IMR-90 (cell line): ENCODE data around the gene RAP1GAP. TPM values are rescaled to one million over a fixed set of nuclear protein-coding genes. Genes with fewer than 3 reads are reported as not detected.

Experiments
- ATAC-seq: fragments of 200-7000 bp; cut with Tn5 transposase; 2 replicates; pipeline ENCODE4 v1.9.1; 2020; ENCODE audit warnings: low read depth, mild to moderate bottlenecking, moderate library complexity
- Bru-seq: library from RNA; stranded (reverse); fragments of 400-500 nt; gene quantifications from one replicate; lab custom pipeline; 2021; lab: Mats Ljungman, UMichigan
- BruChase-seq, 2 experiments: library from RNA; stranded (reverse); fragments of 400-500 nt; gene quantifications; one replicate each; lab custom pipeline; 2021; lab: Mats Ljungman, UMichigan
- BruUV-seq: library from RNA; stranded (reverse); fragments of 400-500 nt; replicated peaks from 2 replicates; lab custom pipeline; 2021; lab: Mats Ljungman, UMichigan
- CTCF ChIA-PET: fragments of 300-600 bp; formaldehyde crosslinking; extraction: SDS; loops from one replicate; lab custom pipeline; 2021; ENCODE audit warnings: antibody characterized with exemption; lab: Yijun Ruan, JAX
- POLR2A ChIA-PET: fragments of 300-600 bp; sonication (Branson Sonifier 250); formaldehyde crosslinking; loops from one replicate; lab custom pipeline; 2022; ENCODE audit warnings: antibody characterized with exemption; ENCODE audit not compliant: unreplicated experiment; lab: Charles Lee
- DNase-seq: peaks from one replicate; pipeline ENCODE4 v3.0.0; 2013
- H2AFZ ChIP-seq: replicated peaks from 2 replicates; pipeline ENCODE3; 2013; ENCODE audit warnings: low read length, mild to moderate bottlenecking; ENCODE audit not compliant: poor library complexity
- H2AK5ac ChIP-seq: 2 replicates; pipeline ENCODE4 v1.6.1; 2013; ENCODE audit warnings: low read depth, low read length, inconsistent platforms
- H2AK9ac ChIP-seq: replicated peaks from 2 replicates; pipeline ENCODE3; 2013; ENCODE audit warnings: mild to moderate bottlenecking, low read depth, low read length, moderate library complexity; ENCODE audit not compliant: poor library complexity
- H2BK120ac ChIP-seq: 2 replicates; pipeline ENCODE4 v1.6.1; 2013; ENCODE audit warnings: low read depth, low read length, inconsistent platforms
- H2BK15ac ChIP-seq: 3 replicates; pipeline ENCODE4 v1.6.1; 2013; ENCODE audit warnings: low read depth, low read length, inconsistent platforms
- H2BK20ac ChIP-seq: 2 replicates; pipeline ENCODE4 v1.6.1; 2013; ENCODE audit warnings: low read depth, mild to moderate bottlenecking, inconsistent platforms, low read length, moderate library complexity
- H2BK5ac ChIP-seq: 2 replicates; pipeline ENCODE4 v1.6.1; 2013; ENCODE audit warnings: mild to moderate bottlenecking, low read depth, low read length, inconsistent platforms; ENCODE audit not compliant: poor library complexity, severe bottlenecking
- H3K14ac ChIP-seq: replicated peaks from 2 replicates; pipeline ENCODE4 v1.6.1; 2013; ENCODE audit warnings: low read depth, low read length, inconsistent platforms
- H3K18ac ChIP-seq: 2 replicates; pipeline ENCODE4 v1.6.1; 2013; ENCODE audit warnings: low read depth, low read length, control low read depth
- H3K23ac ChIP-seq: 2 replicates; pipeline ENCODE4 v1.6.1; 2013; ENCODE audit warnings: low read depth, low read length, inconsistent platforms
- H3K27ac ChIP-seq: 2 replicates; pipeline ENCODE4 v1.5.1; 2013; ENCODE audit warnings: mild to moderate bottlenecking, control low read depth, low read length; ENCODE audit not compliant: insufficient read depth
- H3K27me3 ChIP-seq: 2 replicates; pipeline ENCODE4 v1.6.1; 2013; ENCODE audit warnings: low read length; ENCODE audit not compliant: control insufficient read depth, insufficient read depth
- H3K36me3 ChIP-seq: 2 replicates; pipeline ENCODE4 v1.6.1; 2013; ENCODE audit warnings: low read length, mixed read lengths; ENCODE audit not compliant: control insufficient read depth, insufficient read depth
- H3K4ac ChIP-seq: 2 replicates; pipeline ENCODE4 v1.6.1; 2013; ENCODE audit warnings: low read depth, low read length, inconsistent platforms
- H3K4me1 ChIP-seq: 2 replicates; pipeline ENCODE4 v1.6.1; 2013; ENCODE audit warnings: low read length, mixed read lengths; ENCODE audit not compliant: control insufficient read depth, insufficient read depth
- H3K4me2 ChIP-seq: 2 replicates; pipeline ENCODE4 v1.6.1; 2013; ENCODE audit warnings: low read depth, mild to moderate bottlenecking, control low read depth, low read length, moderate library complexity
- H3K4me3 ChIP-seq: 2 replicates; pipeline ENCODE4 v1.5.1; 2013; ENCODE audit warnings: low read depth, mild to moderate bottlenecking, control low read depth, low read length, moderate library complexity; ENCODE audit not compliant: insufficient read depth
- H3K56ac ChIP-seq: 2 replicates; pipeline ENCODE4 v1.6.1; 2013; ENCODE audit warnings: low read length, inconsistent platforms; ENCODE audit not compliant: insufficient read depth; ENCODE audit errors: extremely low read depth
- H3K79me1 ChIP-seq, 2 experiments: 2 replicates each; pipeline ENCODE4 v1.6.1; 2013; ENCODE audit warnings: low read length in 2 of 2, inconsistent platforms in 1 of 2, low read depth in 1 of 2
- H3K9ac ChIP-seq: 2 replicates; pipeline ENCODE4 v1.6.1; 2013; ENCODE audit warnings: low read depth, low read length, control low read depth
- H3K9me1 ChIP-seq: 2 replicates; pipeline ENCODE4 v1.6.1; 2013; ENCODE audit warnings: low read length, inconsistent platforms; ENCODE audit not compliant: insufficient read depth
- H3K9me3 ChIP-seq: 2 replicates; pipeline ENCODE4 v1.6.1; 2013; ENCODE audit warnings: low read length; ENCODE audit not compliant: control insufficient read depth, insufficient read depth
- H4K20me1 ChIP-seq: 2 replicates; pipeline ENCODE4 v1.6.1; 2013; ENCODE audit warnings: low read length, inconsistent platforms; ENCODE audit not compliant: insufficient read depth
- H4K5ac ChIP-seq: 2 replicates; pipeline ENCODE4 v1.6.1; 2013; ENCODE audit warnings: mild to moderate bottlenecking, low read depth, low read length, control low read depth
- H4K8ac ChIP-seq, 2 experiments: 2 replicates each; pipeline ENCODE4 v1.6.1; 2013; ENCODE audit warnings: low read depth in 2 of 2, low read length in 2 of 2, control low read depth in 1 of 2, inconsistent platforms in 1 of 2
- H4K91ac ChIP-seq: 2 replicates; pipeline ENCODE4 v1.6.1; 2013; ENCODE audit warnings: low read depth, low read length, inconsistent platforms; ENCODE audit not compliant: insufficient read depth
- MAFK ChIP-seq: IDR thresholded peaks from 2 replicates; pipeline ENCODE4 v1.6.1; 2012; ENCODE audit warnings: low read depth, low read length, improper control_type of control experiment
- MAZ ChIP-seq: IDR thresholded peaks from 2 replicates; pipeline ENCODE4 v1.6.1; 2012; ENCODE audit warnings: low read depth, mild to moderate bottlenecking, low read length, improper control_type of control experiment, moderate library complexity, borderline replicate concordance
- RFX5 ChIP-seq: IDR thresholded peaks from 2 replicates; pipeline ENCODE4 v1.8.0; 2012; ENCODE audit warnings: low read depth, mild to moderate bottlenecking, low read length, moderate library complexity
- WGBS, 2 experiments: methylation state at CpG; one replicate each; pipeline versions ENCODE4 v1.1.5 to v1.1.7; 2013; ENCODE audit warnings: missing lambda C conversion rate in 2 of 2; ENCODE audit not compliant: insufficient read length in 1 of 2; ENCODE audit errors: extremely low coverage in 2 of 2; 5-methylcytosine and 5-hydroxymethylcytosine counted together
- dilution Hi-C: fragments of 300-500 bp; cut with HindIII; formaldehyde crosslinking; loops from one replicate; pipeline ENCODE4 v1.14.3; 2018; ENCODE audit warnings: low sequenced_read_pairs; ENCODE audit not compliant: unreplicated experiment
- in situ Hi-C: fragments of 300-500 bp; cut with MboI; formaldehyde crosslinking; loops from 3 replicates; pipeline ENCODE4 v1.14.3; 2019; ENCODE audit warnings: low sequenced_read_pairs, inconsistent platforms, mixed read lengths
- intact Hi-C: fragments of 100-400 bp; cut with micrococcal nuclease; formaldehyde crosslinking; loops from 2 replicates; pipeline ENCODE4 v1.10.0; 2022
- long read RNA-seq: library from polyadenylated mRNA; unstranded; transcript quantifications from one replicate; pipeline ENCODE4 v2.0.0, GENCODE V29; 2021; ENCODE audit not compliant: unreplicated experiment
- polyA plus RNA-seq, 3 experiments: library from polyadenylated mRNA; depleted of rRNA; stranded (reverse); fragments of >200 nt; gene quantifications; 2 replicates each; pipeline ENCODE4 v1.2.3, GENCODE V29; 2012; ENCODE audit warnings: low replicate concordance in 1 of 3
- total RNA-seq: library from RNA; depleted of rRNA; stranded (reverse); fragments of >200 nt; gene quantifications from 2 replicates; pipeline ENCODE4 v1.2.3, GENCODE V29; 2012; rRNA removed
- TF ChIP-seq, protein P1 (sequence below): fragments of 150-350 bp; IDR thresholded peaks from 2 replicates; pipeline ENCODE4 v1.6.1; 2017; ENCODE audit warnings: mild to moderate bottlenecking, antibody characterized with exemption, low read length, low read depth

The RAP1GAP gene
- total RNA-seq (under 0.01 TPM in 1 of 2 replicates, not detected in the other), polyA plus RNA-seq (2012; rRNA removed) (0.10 and 0.20 TPM in 2 replicates), Bru-seq, nascent RNA (percentile 18 among the genes with signal in this experiment), BruChase-seq, experiment 1, labeled RNA remaining after a 6-hour chase (percentile 16 among the genes with signal in this experiment), BruChase-seq, experiment 2, labeled RNA remaining after a 2-hour chase (percentile 15 among the genes with signal in this experiment)
- 0.05 and 0.08 TPM in 2 replicates for polyA plus RNA-seq (2012; cell fraction: cytosol; rRNA removed)
- polyA plus RNA-seq (2012; cell fraction: nucleus; rRNA removed; ENCODE audit: low replicate concordance), result 0.21 and 0.33 TPM in 2 replicates
- long read RNA-seq, result 0 reads

DNA sequence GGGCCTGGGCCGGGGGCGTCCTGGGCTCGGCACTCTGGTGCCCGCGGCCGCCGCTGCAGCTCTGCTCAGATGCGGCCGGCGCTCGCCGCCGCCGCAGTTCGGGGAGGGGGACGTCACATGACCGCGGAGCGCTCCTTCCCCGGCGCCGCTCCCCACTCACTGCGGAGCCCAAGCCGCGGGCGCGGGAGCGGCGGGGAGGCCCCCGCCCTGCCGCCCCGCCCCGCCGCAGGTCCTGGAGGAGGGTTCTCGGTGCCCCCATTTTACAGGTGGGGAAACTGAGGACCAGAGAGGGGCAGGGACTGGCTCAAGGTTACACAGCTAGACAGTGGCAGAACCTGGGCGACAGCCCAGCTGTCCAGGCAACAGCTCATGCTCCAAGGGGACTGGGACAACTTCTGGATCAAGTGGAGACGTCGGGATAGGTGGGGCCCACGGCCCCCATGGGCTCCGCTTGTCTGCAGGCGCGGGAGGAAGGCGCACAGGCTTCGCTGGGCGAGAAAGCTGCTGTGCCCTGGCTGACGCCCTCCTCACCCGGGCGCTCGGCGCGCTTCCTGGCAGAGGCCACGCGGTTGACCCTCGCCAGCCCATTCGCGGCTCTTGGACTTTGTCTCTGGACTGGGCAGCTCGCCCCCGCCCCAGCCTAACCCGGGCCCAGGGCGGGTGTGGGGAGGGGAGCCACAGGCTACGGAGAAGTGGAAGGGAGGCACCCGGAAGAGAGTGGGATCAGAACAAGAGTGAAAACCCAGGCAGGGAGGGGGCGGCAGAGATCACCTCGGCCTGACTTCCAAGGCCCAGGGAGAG, at the start of gene RAP1GAP:
TSS of gene RAP1GAP (minus strand) at position 100 of the 801 bp plus-strand sequence. CDS start 49,325 bp downstream, outside the sequence.
- Histone ChIP-seq H3K4me3 (peak within 1 kb of the TSS; percentile 22; the same call in 1 of the 2 replicates), H2AK5ac (peak within 1 kb of the TSS; percentile 18; the same call in 1 of the 2 replicates), H4K5ac (no peak within 1 kb of the TSS), H2AK9ac (peak within 1 kb of the TSS; percentile 37), H3K36me3 (no peaks in the 10 kb centered on the region), H3K4ac (no peak within 1 kb of the TSS), H3K9me1 (no peaks in the 10 kb centered on the region; the same call in 1 of the 2 replicates), H3K18ac (no peak within 1 kb of the TSS), H2BK120ac (no peak within 1 kb of the TSS), H3K14ac (no peak within 1 kb of the TSS), H4K8ac (no peak within 1 kb of the TSS), H3K27ac (no peak within 1 kb of the TSS), H4K91ac (no peak within 1 kb of the TSS), H3K56ac (no peak within 1 kb of the TSS), H2BK20ac (no peak within 1 kb of the TSS), H3K79me1 (no peaks in the 10 kb centered on the region), H3K9me3 (no peaks in the 10 kb centered on the region), H4K20me1 (peaks cover 20% of the 10 kb centered on the region; the same call in 1 of the 2 replicates), H3K4me2 (peak within 1 kb of the TSS; percentile 56), H2BK5ac (no peak within 1 kb of the TSS), H3K4me1 (peaks cover 4% of the 10 kb centered on the region; the same call in 1 of the 2 replicates), H3K23ac (no peak within 1 kb of the TSS), H2BK15ac (no peak within 1 kb of the TSS), H2AFZ (peak within 1 kb of the TSS; percentile 50), H3K27me3 (peaks cover 65% of the 10 kb centered on the region), H3K9ac (no peak within 1 kb of the TSS)
- 5% methylated on average over 34 of the region's 64 CpGs; no CpG with 5 or more reads in 1 of the 2 experiments for whole genome bisulfite sequencing, 2 experiments
- POLR2A ChIA-PET, result interaction anchor here (0.6 kb wide), 1 partner anchor 269 kb away, joined by 3 read pairs; no protein-coding TSS in a partner anchor
- intact Hi-C loops (no loop called here), in situ Hi-C loops (no loop called here), dilution Hi-C loops (no loop called here)
- peak; percentile 36 for ATAC-seq
- BruUV-seq, result no TSS peak
- TF ChIP-seq, protein P1, sequence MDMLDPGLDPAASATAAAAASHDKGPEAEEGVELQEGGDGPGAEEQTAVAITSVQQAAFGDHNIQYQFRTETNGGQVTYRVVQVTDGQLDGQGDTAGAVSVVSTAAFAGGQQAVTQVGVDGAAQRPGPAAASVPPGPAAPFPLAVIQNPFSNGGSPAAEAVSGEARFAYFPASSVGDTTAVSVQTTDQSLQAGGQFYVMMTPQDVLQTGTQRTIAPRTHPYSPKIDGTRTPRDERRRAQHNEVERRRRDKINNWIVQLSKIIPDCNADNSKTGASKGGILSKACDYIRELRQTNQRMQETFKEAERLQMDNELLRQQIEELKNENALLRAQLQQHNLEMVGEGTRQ, result peak; percentile 66
- no peak for TF ChIP-seq MAFK
- TF ChIP-seq MAZ, result peak; percentile 23; the same call in 1 of the 2 replicates
- no peak for TF ChIP-seq RFX5
- CTCF ChIA-PET, result no interaction called here
- DNase-seq, result no peak
